ENCODE results near the gene NUTF2.
"Not testable (repeated sequence)": the region's sequence is repeated elsewhere in the genome, so short reads cannot be mapped to it uniquely, and the experiment has no call there.

NUTF2 gene

GRCh38 chr16:67864044-67864443, 17.3 kb downstream of the NUTF2 start:
- DNase-seq (ENCODE audit: low read depth): not testable (repeated sequence)

GRCh38 chr16:67864594-67864993, 17.9 kb downstream of the NUTF2 start:
- no peak for DNase-seq (ENCODE audit: low read depth)

- peak; percentile 56 for DNase-seq (ENCODE audit: low read depth)
These were observed 18.6 kb downstream of the NUTF2 start for GRCh38 chr16:67865318-67865717.

- DNase-seq (ENCODE audit: low read depth): no peak
These were observed 21.6 kb downstream of the NUTF2 start for GRCh38 chr16:67868290-67868689.

GRCh38 chr16:67869653-67870052, 22.9 kb downstream of the NUTF2 start:
- DNase-seq (ENCODE audit: low read depth): no peak

- no peak for DNase-seq (ENCODE audit: low read depth)
These were observed 24.5 kb downstream of the NUTF2 start for GRCh38 chr16:67871256-67871655.

GRCh38 chr16:67872131-67872630, 25.4 kb downstream of the NUTF2 start:
- no peak for DNase-seq (ENCODE audit: low read depth)

- peak; percentile 71 for DNase-seq (ENCODE audit: low read depth)
These were observed 26.1 kb downstream of the NUTF2 start, which contains the start of gene EDC4 for GRCh38 chr16:67872631-67873434. Gene EDC4, plus strand, starts transcription at chr16:67873052. Its CDS starts 210 bp downstream, at chr16:67873262.

- no peak for DNase-seq (ENCODE audit: low read depth)
These were observed 27.0 kb downstream of the NUTF2 start for GRCh38 chr16:67873435-67874370.

- no peak for DNase-seq (ENCODE audit: low read depth)
These were observed 27.6 kb downstream of the NUTF2 start for GRCh38 chr16:67874372-67874771.

- no peak for DNase-seq (ENCODE audit: low read depth)
These were observed 30.3 kb downstream of the NUTF2 start for GRCh38 chr16:67877064-67877463.

- DNase-seq (ENCODE audit: low read depth): no peak
These were observed 31.5 kb downstream of the NUTF2 start for GRCh38 chr16:67878232-67878631.

- no peak for DNase-seq (ENCODE audit: low read depth)
These were observed 32.1 kb downstream of the NUTF2 start for GRCh38 chr16:67878846-67879245.

- no peak for DNase-seq (ENCODE audit: low read depth)
These were observed 32.7 kb downstream of the NUTF2 start for GRCh38 chr16:67879462-67879861.

- DNase-seq (ENCODE audit: low read depth): no peak
These were observed 33.2 kb downstream of the NUTF2 start for GRCh38 chr16:67879936-67880335.

GRCh38 chr16:67880584-67880983, 33.9 kb downstream of the NUTF2 start:
- no peak for DNase-seq (ENCODE audit: low read depth)

GRCh38 chr16:67881621-67882161, 35.0 kb downstream of the NUTF2 start:
- no peak for DNase-seq (ENCODE audit: low read depth)

- DNase-seq (ENCODE audit: low read depth): no peak
These were observed 35.8 kb downstream of the NUTF2 start for GRCh38 chr16:67882374-67883145.

- DNase-seq (ENCODE audit: low read depth): no peak
These were observed 36.6 kb downstream of the NUTF2 start for GRCh38 chr16:67883146-67883871.

- peak; percentile 31 for DNase-seq (ENCODE audit: low read depth)
These were observed 37.1 kb downstream of the NUTF2 start for GRCh38 chr16:67883872-67884261.

GRCh38 chr16:67884684-67885083, 38.0 kb downstream of the NUTF2 start, which contains the start of gene NRN1L:
Gene NRN1L, plus strand, starts transcription at chr16:67884885. Its CDS starts 19 bp downstream, at chr16:67884904.
- DNase-seq (ENCODE audit: low read depth): peak; percentile 85
